ENCODE measurements around the gene DRD2.

- no peak for TF ChIP-seq CTCF (IDR thresholded peaks at IDR 0.05)
- no peak for TF ChIP-seq POLR2A (IDR thresholded peaks at IDR 0.05)
Observed at GRCh38 chr11:113481226-113481625, 6.0 kb upstream of the DRD2 start.
